Measurements from ENCODE around the gene MTMR3.

GRCh38 chr22:30026756-30027155, 143.8 kb downstream of the MTMR3 start:
- TF ChIP-seq CTCF (IDR thresholded peaks at IDR 0.05; ENCODE audit: low read length), result no peak
- no peak for TF ChIP-seq EZH2phosphoT487 (IDR thresholded peaks at IDR 0.05; ENCODE audit: low read length)
- no peak for TF ChIP-seq EZH2 (optimal IDR thresholded peaks at IDR 0.05; ENCODE audit: low read depth, low read length)

Data from MM.1S (cell line).